ENCODE data around the gene NLGN1. TPM values are rescaled to one million over a fixed set of nuclear protein-coding genes. Genes with fewer than 3 reads are reported as not detected.

NLGN1 gene
- total RNA-seq, 1 experiment from 2014 or later: not detected

DNA sequence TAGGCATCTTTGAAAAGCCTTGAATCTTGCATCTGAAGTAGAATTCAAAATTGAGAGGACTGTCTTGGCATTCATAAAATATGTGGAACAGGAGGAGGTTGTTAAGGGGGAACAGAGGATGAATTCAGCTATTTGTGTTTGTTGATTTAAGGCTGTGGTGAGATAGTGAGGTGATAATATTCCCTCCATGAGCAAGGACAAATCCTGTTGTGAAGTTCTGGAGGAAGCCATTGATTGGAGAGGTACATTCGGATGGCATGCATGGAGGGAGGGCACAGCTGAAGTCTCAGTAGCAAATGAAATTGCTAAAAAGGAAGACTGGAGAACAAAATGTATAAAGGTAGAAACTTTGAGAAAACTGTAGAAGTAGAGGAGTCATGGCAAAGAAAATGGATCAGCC, 443.8 kb downstream of the NLGN1 start:
- CTCF ChIA-PET: no interaction called here
- no peak overlapping the region for H3K4me3 ChIP-seq (replicated peaks in 1 of 2; ENCODE audit: low read depth in 1 of 2, low read length in 2 of 2)
- H3K27ac ChIP-seq (ENCODE audit: low read depth, low read length): no peak overlapping the region
- RAD21 ChIA-PET (ENCODE audit: low non-redundant PET in 1 of 2, low total read pairs in 2 of 2, uncharacterized antibody in 2 of 2, unreplicated experiment in 2 of 2): no interaction called here
- H3K79me2 ChIP-seq (ENCODE audit: insufficient read depth, low read length): no peaks in the 10 kb centered on the region
- no TSS peak for BruUV-seq (replicated peaks)
- H3K4me1 ChIP-seq (ENCODE audit: control insufficient read depth in 1 of 2, insufficient read depth in 2 of 2, low read length in 2 of 2): no peaks in the 10 kb centered on the region
- no peak overlapping the region for H3K4me2 ChIP-seq (ENCODE audit: low read length)
- no peak for ATAC-seq
- no peaks in the 10 kb centered on the region for H3K9me2 ChIP-seq (ENCODE audit: insufficient read depth)
- H3K9me3 ChIP-seq (ENCODE audit: control insufficient read depth in 1 of 2, insufficient read depth in 1 of 2, low read depth in 1 of 2, low read length in 2 of 2): no peaks in the 10 kb centered on the region
- POLR2A ChIA-PET: no interaction called here
- H3K36me3 ChIP-seq (ENCODE audit: control insufficient read depth in 1 of 2, insufficient read depth in 2 of 2, low read length in 2 of 2): no peaks in the 10 kb centered on the region
- no peak overlapping the region for H3K9ac ChIP-seq (ENCODE audit: low read length)
- H3K27me3 ChIP-seq (ENCODE audit: insufficient read depth, low read length): no peaks in the 10 kb centered on the region
- DNase-seq (ENCODE audit: low read depth, low spot score): no peak
- TF ChIP-seq JUND (IDR thresholded peaks at IDR 0.05) (no peak), CTCF (IDR thresholded peaks at IDR 0.05 in 2 of 3, conservative IDR thresholded peaks at IDR 0.05 in 1 of 3; ENCODE audit: borderline replicate concordance in 1 of 3, insufficient read depth in 1 of 3, low read depth in 2 of 3, low read length in 2 of 3) (no peak), EZH2 (IDR thresholded peaks at IDR 0.05) (no peak), REST (IDR thresholded peaks at IDR 0.05; ENCODE audit: low read depth) (no peak), FOSL1 (IDR thresholded peaks at IDR 0.05; ENCODE audit: low read depth) (no peak), ZNF274 (IDR thresholded peaks at IDR 0.05; ENCODE audit: low read depth, low read length) (no peak), SP1 (IDR thresholded peaks at IDR 0.05; ENCODE audit: low read depth) (no peak), SIN3A (IDR thresholded peaks at IDR 0.05; ENCODE audit: low read depth) (no peak), YY1 (IDR thresholded peaks at IDR 0.05; ENCODE audit: extremely low read depth, insufficient replicate concordance, low read depth, low read length) (no peak), ZFX (IDR thresholded peaks at IDR 0.05) (no peak)
- H4K20me1 ChIP-seq (ENCODE audit: insufficient read depth): no peaks in the 10 kb centered on the region
- intact Hi-C loops (cut with micrococcal nuclease): no loop called here
- H2AFZ ChIP-seq (ENCODE audit: low read depth, low read length, poor library complexity, severe bottlenecking): no peak overlapping the region
